ENCODE results near the gene PPARG. TPM values are rescaled to one million over a fixed set of nuclear protein-coding genes. Genes with fewer than 3 reads are reported as not detected.
A peak's percentile ranks its signal among the peaks of the same experiment; 100 is the strongest.

The PPARG gene
- total RNA-seq, 1 donor from 2014 or later, result 3.2 TPM

DNA sequence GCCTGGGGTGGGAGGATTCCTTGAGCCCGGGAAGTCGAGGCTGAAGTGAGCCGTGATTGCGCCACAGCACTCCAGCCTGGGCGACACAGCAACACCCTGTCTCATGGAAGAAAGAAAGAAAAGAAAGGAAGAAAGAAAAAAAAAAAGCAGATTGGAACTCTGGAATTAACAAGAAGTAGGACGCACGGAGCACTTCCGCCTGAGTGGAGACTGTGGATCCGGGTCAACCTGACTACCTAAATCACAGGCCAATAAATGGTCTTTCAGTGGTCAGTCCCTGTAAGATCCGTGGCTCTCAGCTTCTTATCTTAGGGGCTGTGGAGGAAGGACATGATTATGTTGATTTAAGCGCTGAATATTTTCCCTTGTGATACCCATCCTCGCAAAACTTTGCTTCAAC, 2.4 kb upstream of the PPARG start:
- TF ChIP-seq, protein P1, sequence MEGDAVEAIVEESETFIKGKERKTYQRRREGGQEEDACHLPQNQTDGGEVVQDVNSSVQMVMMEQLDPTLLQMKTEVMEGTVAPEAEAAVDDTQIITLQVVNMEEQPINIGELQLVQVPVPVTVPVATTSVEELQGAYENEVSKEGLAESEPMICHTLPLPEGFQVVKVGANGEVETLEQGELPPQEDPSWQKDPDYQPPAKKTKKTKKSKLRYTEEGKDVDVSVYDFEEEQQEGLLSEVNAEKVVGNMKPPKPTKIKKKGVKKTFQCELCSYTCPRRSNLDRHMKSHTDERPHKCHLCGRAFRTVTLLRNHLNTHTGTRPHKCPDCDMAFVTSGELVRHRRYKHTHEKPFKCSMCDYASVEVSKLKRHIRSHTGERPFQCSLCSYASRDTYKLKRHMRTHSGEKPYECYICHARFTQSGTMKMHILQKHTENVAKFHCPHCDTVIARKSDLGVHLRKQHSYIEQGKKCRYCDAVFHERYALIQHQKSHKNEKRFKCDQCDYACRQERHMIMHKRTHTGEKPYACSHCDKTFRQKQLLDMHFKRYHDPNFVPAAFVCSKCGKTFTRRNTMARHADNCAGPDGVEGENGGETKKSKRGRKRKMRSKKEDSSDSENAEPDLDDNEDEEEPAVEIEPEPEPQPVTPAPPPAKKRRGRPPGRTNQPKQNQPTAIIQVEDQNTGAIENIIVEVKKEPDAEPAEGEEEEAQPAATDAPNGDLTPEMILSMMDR (IDR thresholded peaks at IDR 0.05; ENCODE audit: unreplicated experiment), result no peak
- Mint-ChIP-seq H3K4me1 (ENCODE audit: unreplicated experiment) (no peaks in the 10 kb centered on the region), H3K27me3 (ENCODE audit: unreplicated experiment) (peaks cover 6% of the 10 kb centered on the region), H3K4me3 (ENCODE audit: unreplicated experiment) (peak overlapping the region; percentile 67), H3K27ac (ENCODE audit: unreplicated experiment) (no peak overlapping the region), H3K36me3 (ENCODE audit: low read depth, unreplicated experiment) (no peaks in the 10 kb centered on the region), H3K9me3 (ENCODE audit: unreplicated experiment) (no peaks in the 10 kb centered on the region)
- no peak for DNase-seq (ENCODE audit: low spot score)

DNA sequence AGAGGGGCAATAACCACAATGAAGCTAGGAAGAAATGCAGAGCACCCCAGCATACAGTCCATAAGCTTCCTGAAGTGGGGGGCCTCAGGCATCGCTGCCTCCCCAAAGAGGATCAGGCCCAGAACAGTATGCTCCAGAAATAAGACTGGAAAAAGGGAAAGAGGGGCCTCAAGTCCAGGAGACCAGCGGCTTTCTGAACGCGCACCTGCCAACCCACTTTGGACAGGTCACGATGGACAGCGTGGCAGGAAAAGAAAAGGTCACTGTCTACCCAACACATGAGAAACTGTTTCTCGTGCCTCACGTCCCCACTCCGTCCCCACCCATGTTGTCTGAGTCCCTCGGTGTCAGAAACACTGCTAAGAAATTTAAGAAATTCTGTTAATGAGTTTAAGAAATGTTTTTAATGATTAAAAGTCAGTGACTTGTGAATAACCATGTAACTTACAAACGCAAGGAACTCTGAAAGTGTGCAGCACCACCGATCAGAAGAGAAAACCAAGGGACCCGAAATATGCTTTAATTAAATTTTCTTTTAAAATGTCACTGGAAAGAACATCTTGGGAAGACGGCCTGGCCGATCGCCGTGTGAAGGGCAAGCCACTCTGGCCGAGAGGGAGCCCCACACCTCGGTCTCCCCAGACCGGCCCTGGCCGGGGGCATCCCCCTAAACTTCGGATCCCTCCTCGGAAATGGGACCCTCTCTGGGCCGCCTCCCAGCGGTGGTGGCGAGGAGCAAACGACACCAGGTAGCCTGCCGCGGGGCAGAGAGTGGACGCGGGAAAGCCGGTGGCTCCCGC, 1.7 kb upstream of the PPARG start:
- Mint-ChIP-seq H3K27ac (ENCODE audit: unreplicated experiment) (no peak overlapping the region), H3K9me3 (ENCODE audit: unreplicated experiment) (no peaks in the 10 kb centered on the region), H3K4me1 (ENCODE audit: unreplicated experiment) (no peaks in the 10 kb centered on the region), H3K36me3 (ENCODE audit: low read depth, unreplicated experiment) (no peaks in the 10 kb centered on the region), H3K27me3 (ENCODE audit: unreplicated experiment) (peaks cover 6% of the 10 kb centered on the region), H3K4me3 (ENCODE audit: unreplicated experiment) (peak overlapping the region; percentile 87)
- DNase-seq (ENCODE audit: low spot score), result peak; percentile 25
- TF ChIP-seq, protein P1 (IDR thresholded peaks at IDR 0.05; ENCODE audit: unreplicated experiment), result no peak

DNA sequence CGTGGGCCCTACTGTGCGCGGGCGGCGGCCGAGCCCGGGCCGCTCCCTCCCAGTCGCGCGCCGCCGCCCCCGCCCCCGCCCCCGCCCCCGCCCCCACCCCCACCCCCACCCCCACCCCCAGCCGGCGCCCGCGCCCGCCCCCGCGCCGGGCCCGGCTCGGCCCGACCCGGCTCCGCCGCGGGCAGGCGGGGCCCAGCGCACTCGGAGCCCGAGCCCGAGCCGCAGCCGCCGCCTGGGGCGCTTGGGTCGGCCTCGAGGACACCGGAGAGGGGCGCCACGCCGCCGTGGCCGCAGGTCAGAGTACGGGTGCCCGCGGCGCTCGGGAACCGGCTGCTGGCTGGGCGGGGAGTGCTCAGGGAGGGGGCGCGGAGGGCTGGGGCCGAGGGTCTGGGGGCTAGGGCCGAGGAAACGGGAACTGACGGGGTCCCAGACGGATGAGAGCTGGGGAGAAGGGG, 1.1 kb upstream of the PPARG start:
- Mint-ChIP-seq H3K27me3 (ENCODE audit: unreplicated experiment) (peaks cover 6% of the 10 kb centered on the region), H3K4me1 (ENCODE audit: unreplicated experiment) (no peaks in the 10 kb centered on the region), H3K4me3 (ENCODE audit: unreplicated experiment) (peak overlapping the region; percentile 90), H3K9me3 (ENCODE audit: unreplicated experiment) (no peaks in the 10 kb centered on the region), H3K27ac (ENCODE audit: unreplicated experiment) (no peak overlapping the region), H3K36me3 (ENCODE audit: low read depth, unreplicated experiment) (no peaks in the 10 kb centered on the region)
- peak; percentile 54 for DNase-seq (ENCODE audit: low spot score)
- TF ChIP-seq, protein P1 (IDR thresholded peaks at IDR 0.05; ENCODE audit: unreplicated experiment), result no peak

DNA sequence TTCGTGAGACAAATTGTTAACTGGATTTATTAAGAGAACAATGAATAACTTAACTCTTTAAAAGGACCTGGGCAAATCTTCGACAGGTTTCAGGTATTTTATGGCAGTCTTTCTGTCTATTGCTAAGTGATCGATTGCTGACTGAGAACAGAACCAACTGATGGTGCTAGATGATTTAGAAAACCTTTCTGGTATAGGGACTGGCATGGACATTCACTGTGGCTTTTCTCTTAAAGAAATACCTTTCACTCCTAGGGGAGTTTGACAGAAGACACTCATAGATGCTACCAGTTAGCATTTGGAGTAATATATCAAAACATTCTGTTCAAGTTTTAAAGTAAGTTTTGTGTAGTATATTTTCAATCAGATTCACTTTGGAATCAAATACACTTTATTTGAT, 654 bp downstream of the PPARG start:
- Mint-ChIP-seq H3K4me3 (ENCODE audit: unreplicated experiment) (no peak overlapping the region), H3K4me1 (ENCODE audit: unreplicated experiment) (no peaks in the 10 kb centered on the region), H3K9me3 (ENCODE audit: unreplicated experiment) (no peaks in the 10 kb centered on the region), H3K36me3 (ENCODE audit: low read depth, unreplicated experiment) (no peaks in the 10 kb centered on the region), H3K27ac (ENCODE audit: unreplicated experiment) (no peak overlapping the region), H3K27me3 (ENCODE audit: unreplicated experiment) (peaks cover 6% of the 10 kb centered on the region)
- DNase-seq (ENCODE audit: low spot score), result no peak
- TF ChIP-seq, protein P1 (IDR thresholded peaks at IDR 0.05; ENCODE audit: unreplicated experiment), result no peak

DNA sequence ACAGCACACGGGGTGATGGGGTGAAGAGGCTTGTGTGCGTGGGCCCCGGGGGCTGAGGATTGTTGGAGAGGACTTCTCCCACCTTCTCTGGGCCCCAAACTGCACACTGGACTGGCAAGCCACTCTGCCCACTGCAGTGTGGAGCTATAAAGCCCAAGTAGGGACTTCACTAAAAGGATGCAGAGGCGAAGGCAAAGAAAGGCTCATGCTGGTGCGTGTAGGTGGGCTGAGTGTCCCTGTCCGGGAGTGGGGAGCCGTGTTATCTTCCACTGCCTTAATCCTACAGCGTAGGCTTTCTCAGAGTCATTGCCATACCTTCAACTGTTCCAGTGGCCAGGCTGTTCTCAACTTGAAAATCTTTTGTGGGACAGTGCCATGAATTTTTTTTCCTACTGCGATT, 3.9 kb downstream of the PPARG start:
- no peak overlapping the region for H3K27ac Mint-ChIP-seq (ENCODE audit: unreplicated experiment)
- H3K9me3 Mint-ChIP-seq (ENCODE audit: unreplicated experiment), result no peaks in the 10 kb centered on the region
- no peak for DNase-seq (ENCODE audit: low spot score)
- TF ChIP-seq, protein P1 (IDR thresholded peaks at IDR 0.05; ENCODE audit: unreplicated experiment), result no peak
- no peaks in the 10 kb centered on the region for H3K4me1 Mint-ChIP-seq (ENCODE audit: unreplicated experiment)
- peaks cover 5% of the 10 kb centered on the region for H3K27me3 Mint-ChIP-seq (ENCODE audit: unreplicated experiment)
- H3K36me3 Mint-ChIP-seq (ENCODE audit: low read depth, unreplicated experiment), result no peaks in the 10 kb centered on the region
- no peak overlapping the region for H3K4me3 Mint-ChIP-seq (ENCODE audit: unreplicated experiment)
